GM21825 (cell line): Measurements from ENCODE around the gene PIR.
A peak's percentile ranks its signal among the peaks of the same experiment; 100 is the strongest.

ENCODE experiments used
- ATAC-seq: cut with Tn5 transposase; IDR thresholded peaks from one replicate; pipeline ENCODE4 v1.9.1; 2021; ENCODE audit warnings: mild to moderate bottlenecking, moderate library complexity; ENCODE audit not compliant: unreplicated experiment

PIR gene

DNA sequence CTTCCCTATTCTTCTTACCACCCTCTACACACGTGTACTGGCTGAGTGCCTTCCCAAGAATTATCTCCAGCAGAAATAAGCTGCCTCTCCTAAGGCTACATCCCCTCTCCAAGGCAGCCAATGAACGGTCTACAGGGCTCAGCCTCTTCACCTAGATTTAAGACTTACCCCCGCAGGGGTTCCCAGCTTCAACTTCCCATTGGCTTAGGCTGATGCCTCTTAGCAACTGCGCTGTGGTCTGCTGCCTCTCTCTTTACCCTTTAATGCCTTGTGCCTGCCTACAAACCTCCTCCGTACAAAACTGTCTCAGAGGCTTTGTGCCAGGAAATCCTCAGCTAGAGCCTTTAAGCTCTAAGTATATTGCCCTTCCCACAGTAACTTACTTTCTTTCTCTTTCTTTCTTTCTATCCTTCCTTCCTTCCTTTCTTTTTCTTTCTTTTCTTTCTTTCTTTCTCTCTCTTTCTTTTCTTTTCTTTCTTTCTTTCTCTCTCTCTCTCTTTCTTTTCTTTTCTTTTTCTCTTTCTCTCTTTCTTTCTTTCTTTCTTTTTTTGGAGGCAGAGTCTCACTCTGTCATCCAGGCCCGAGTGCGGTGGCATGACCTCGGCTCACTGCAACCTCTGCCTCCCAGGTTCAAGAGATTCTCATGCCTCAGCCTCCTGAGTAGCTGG is 142.7 kb downstream of the PIR start:
- no peak for ATAC-seq

- ATAC-seq: no peak
Measured at GRCh38 chrX:15349046-15349445, 144.1 kb downstream of the PIR start.

DNA sequence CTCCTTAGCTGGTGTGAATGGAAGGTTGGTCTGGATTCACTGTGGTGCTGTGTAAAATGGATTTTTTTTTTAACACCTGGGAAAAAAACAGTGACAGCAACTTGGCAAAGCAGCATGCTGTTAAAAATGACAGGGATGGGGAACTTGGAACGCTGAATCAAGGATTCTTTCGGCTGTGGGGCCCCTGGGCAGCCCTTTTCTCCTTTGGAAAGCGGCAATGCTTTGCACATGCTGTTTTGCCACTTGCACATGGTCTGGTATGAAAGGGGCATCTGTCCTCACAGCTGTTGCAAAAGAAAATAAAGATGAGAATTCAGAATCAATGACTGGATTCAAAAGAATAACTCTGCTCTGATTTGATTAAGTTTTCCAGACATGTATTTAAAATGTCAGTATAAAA is 147.2 kb downstream of the PIR start:
- ATAC-seq: no peak

GRCh38 chrX:15344106-15344505 is 149.0 kb downstream of the PIR start:
- ATAC-seq: no peak

- no peak for ATAC-seq
Measured at GRCh38 chrX:15343075-15343476, 150.1 kb downstream of the PIR start.

DNA sequence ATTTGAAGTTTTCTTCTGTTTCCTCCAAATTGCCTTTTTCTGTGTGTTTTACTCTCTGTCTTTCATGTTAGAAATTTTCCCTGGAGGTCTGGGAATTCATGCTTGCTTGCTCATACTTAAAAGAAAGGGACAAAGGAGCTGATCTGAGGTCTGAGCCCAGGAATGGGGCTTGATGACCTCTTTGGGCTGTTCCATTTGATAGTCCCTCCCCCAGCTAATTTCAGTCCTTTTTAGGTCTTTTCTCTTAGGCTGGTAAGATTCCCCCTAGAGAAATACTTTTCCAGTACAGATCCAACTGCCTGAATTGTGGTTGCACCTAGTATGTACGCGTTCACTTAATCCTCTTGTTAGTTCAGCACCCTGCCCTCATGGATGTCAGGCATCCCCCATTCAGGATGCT is 152.3 kb downstream of the PIR start:
- ATAC-seq: no peak

- no peak for ATAC-seq
Measured at GRCh38 chrX:15336023-15336413, 157.1 kb downstream of the PIR start.

DNA sequence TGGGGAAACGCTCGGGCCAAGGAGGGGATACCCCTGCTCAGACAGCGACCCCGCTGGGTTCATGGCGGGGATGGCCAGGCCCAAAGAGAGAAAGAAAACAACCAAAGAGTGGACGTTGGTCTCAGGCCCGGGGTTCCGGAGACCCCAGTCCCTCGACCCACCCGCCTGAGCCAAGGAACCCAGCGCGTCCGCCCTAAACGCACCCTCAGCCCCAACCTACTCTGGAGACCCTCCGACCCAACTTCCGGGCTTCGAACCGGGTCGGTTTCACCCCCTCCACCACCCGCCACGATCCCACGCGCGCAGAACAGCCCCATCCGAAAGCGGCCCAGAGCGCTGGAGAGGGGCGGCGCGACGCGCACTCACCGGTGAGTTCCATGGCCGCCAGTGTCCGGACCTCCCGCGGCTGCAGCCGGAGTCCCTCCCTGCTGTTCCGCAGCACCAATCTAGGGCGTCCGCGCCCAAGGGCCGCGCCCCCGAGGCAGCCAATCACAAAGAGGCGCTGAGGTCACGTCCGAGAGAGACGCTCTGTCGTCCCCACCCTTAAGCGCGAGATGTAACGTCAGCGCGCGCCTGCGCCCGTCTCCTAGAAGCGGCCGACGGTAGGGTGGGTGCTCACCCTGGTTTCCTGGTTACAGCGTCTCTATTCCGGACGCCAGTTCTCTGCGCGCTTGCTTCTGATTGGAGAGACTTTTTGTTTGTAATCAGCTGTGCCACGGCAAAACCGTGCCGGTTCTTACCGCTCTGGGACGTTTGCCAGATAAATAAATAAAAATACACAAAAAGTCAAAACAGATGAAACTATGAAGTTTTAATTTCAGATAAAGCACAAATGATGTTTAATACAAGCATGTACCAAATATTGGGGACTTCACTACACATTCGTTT is 157.8 kb downstream of the PIR start, which contains the start of gene PIGA:
PIGA (minus strand) TSS at position 389 of the 888 bp plus-strand sequence. CDS start 3,593 bp downstream, outside the sequence.
- ATAC-seq: peak; percentile 99
